ENCODE results near the gene GINS2.

The GINS2 gene

GRCh38 chr16:85643631-85644030, 45.1 kb downstream of the GINS2 start:
- no peak for FAIRE-seq

GRCh38 chr16:85642762-85643358, 45.9 kb downstream of the GINS2 start:
- DNase-seq (ENCODE audit: insufficient read length, low spot score) (no peak), FAIRE-seq (no peak)

More at GRCh38 chr16:85643631-85644030, 45.1 kb downstream of the GINS2 start:
- DNase-seq (ENCODE audit: insufficient read length, low spot score): no peak

GRCh38 chr16:85641776-85642176, 47.0 kb downstream of the GINS2 start:
- DNase-seq (ENCODE audit: insufficient read length, low spot score) (no peak), FAIRE-seq (no peak)

- FAIRE-seq: no peak
Measured at GRCh38 chr16:85641305-85641704, 47.4 kb downstream of the GINS2 start.

GRCh38 chr16:85640585-85640984, 48.2 kb downstream of the GINS2 start:
- FAIRE-seq: no peak
- no peak for DNase-seq (ENCODE audit: insufficient read length, low spot score)

More at GRCh38 chr16:85641305-85641704, 47.4 kb downstream of the GINS2 start:
- DNase-seq (ENCODE audit: insufficient read length, low spot score): no peak

GRCh38 chr16:85640254-85640558, 48.5 kb downstream of the GINS2 start:
- no peak for FAIRE-seq
- DNase-seq (ENCODE audit: insufficient read length, low spot score): no peak

GRCh38 chr16:85639529-85640253, 49.1 kb downstream of the GINS2 start:
- no peak for DNase-seq (ENCODE audit: insufficient read length, low spot score)

GRCh38 chr16:85638695-85639409, 49.9 kb downstream of the GINS2 start:
- no peak for FAIRE-seq
- no peak for DNase-seq (ENCODE audit: insufficient read length, low spot score)

More at GRCh38 chr16:85639529-85640253, 49.1 kb downstream of the GINS2 start:
- no peak for FAIRE-seq

- DNase-seq (ENCODE audit: insufficient read length, low spot score) (no peak), FAIRE-seq (no peak)
Measured at GRCh38 chr16:85637808-85638647, 50.7 kb downstream of the GINS2 start.

GRCh38 chr16:85637061-85637807, 51.5 kb downstream of the GINS2 start:
- FAIRE-seq: no peak
- DNase-seq (ENCODE audit: insufficient read length, low spot score): no peak

GRCh38 chr16:85636234-85636812, 52.4 kb downstream of the GINS2 start:
- no peak for DNase-seq (ENCODE audit: insufficient read length, low spot score)
- FAIRE-seq: no peak

GRCh38 chr16:85635545-85636140, 53.1 kb downstream of the GINS2 start:
- no peak for DNase-seq (ENCODE audit: insufficient read length, low spot score)

GRCh38 chr16:85634747-85635544, 53.8 kb downstream of the GINS2 start:
- DNase-seq (ENCODE audit: insufficient read length, low spot score): no peak
- no peak for FAIRE-seq

More at GRCh38 chr16:85635545-85636140, 53.1 kb downstream of the GINS2 start:
- FAIRE-seq: no peak

GRCh38 chr16:85633888-85634287, 54.9 kb downstream of the GINS2 start:
- DNase-seq (ENCODE audit: insufficient read length, low spot score) (no peak), FAIRE-seq (no peak)

- FAIRE-seq (no peak), DNase-seq (ENCODE audit: insufficient read length, low spot score) (no peak)
Measured at GRCh38 chr16:85633438-85633743, 55.4 kb downstream of the GINS2 start.

- no peak for FAIRE-seq
Measured at GRCh38 chr16:85632709-85633437, 55.9 kb downstream of the GINS2 start.

GRCh38 chr16:85631802-85632393, 56.9 kb downstream of the GINS2 start:
- DNase-seq (ENCODE audit: insufficient read length, low spot score) (no peak), FAIRE-seq (no peak)

More at GRCh38 chr16:85632709-85633437, 55.9 kb downstream of the GINS2 start:
- DNase-seq (ENCODE audit: insufficient read length, low spot score): no peak

- FAIRE-seq: no peak
Measured at GRCh38 chr16:85631230-85631629, 57.5 kb downstream of the GINS2 start.

More at GRCh38 chr16:85631230-85631629, 57.5 kb downstream of the GINS2 start:
- no peak for DNase-seq (ENCODE audit: insufficient read length, low spot score)
